GM19463 (cell line): ENCODE results near the gene UBAC2.

Experiments used
- ATAC-seq: cut with Tn5 transposase; IDR thresholded peaks from one replicate; pipeline ENCODE4 v1.9.1; 2021; ENCODE audit warnings: mild to moderate bottlenecking, moderate library complexity; ENCODE audit not compliant: unreplicated experiment

UBAC2 gene, protein sequence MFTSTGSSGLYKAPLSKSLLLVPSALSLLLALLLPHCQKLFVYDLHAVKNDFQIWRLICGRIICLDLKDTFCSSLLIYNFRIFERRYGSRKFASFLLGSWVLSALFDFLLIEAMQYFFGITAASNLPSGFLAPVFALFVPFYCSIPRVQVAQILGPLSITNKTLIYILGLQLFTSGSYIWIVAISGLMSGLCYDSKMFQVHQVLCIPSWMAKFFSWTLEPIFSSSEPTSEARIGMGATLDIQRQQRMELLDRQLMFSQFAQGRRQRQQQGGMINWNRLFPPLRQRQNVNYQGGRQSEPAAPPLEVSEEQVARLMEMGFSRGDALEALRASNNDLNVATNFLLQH

DNA sequence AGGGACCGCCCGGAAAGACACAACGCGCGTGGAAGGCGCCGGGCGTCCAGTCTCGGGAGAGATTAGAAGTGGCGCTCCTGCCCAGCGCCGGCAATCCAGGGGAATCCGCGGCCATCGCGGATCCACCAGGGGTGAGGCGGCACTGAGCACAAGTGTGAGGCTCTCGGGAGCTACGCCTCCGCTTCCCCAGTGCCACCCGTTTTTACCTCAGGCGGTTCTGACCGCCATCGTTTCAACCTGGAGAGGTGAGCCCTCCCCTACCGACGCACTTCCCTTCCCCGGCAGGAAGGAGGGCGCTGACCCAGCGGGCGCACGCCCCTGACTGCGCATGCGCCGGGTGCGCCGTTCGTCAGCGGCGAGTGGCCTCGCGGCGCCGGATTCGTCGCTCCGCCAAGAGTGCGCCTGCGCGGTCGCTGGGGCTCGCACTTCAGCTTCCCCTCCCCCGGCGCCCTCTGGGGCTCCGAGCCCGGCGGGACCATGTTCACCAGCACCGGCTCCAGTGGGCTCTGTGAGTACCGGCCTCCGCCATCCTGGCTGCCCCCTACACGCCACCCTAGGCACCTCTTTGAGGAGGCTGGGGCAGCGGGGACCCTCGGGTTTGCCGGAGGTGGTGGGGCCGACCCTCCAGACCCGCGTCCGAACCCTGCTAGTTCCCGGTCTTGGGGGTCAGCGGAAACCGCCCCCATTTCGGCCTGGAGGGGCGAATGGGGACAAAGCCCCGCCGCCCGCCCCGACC, at the start of gene UBAC2:
TSS of gene UBAC2 (plus strand) at position 423 of the 736 bp plus-strand sequence. CDS start at position 478, 55 bp downstream.
- ATAC-seq, result peak; percentile 79

DNA sequence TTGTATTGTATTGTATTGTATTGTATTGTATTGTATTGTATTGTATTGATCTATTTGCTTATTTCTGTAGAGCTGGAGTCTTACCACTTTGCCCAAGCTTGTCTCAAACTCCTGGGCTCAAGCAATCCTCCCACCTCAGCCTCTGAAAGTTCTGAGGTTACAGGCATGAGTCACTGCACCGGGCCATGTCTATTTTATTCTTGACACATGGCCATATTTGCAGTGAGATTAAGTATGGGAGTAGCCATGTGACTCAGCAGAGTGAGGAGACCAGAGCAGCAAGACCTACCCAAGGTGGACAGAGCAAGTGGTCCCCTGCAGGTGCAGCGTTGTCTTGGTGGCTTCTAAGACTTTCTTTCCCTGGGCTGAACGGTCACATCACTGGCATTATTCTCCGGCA, 49.1 kb upstream of the UBAC2 start:
- ATAC-seq, result peak; percentile 98

DNA sequence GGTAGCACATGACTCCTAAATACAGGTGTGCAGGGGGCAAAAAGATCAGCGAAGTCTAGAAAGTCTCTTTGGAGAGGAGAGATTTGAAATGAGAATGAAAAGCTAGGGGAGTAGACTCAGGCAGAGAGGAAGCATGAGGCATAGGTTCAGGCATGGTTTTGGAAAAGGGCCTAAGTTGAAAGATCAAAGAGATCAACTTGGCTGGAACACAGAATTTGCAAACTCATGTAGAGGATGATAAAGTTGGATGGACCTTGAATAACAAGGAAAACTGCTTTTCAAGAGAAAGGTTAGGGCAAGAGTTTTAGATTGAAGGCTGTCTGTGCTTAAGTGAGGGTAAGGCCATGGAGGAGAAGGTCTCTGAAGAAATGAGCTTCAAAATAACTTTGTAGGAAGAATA, 47.4 kb upstream of the UBAC2 start:
- no peak for ATAC-seq

DNA sequence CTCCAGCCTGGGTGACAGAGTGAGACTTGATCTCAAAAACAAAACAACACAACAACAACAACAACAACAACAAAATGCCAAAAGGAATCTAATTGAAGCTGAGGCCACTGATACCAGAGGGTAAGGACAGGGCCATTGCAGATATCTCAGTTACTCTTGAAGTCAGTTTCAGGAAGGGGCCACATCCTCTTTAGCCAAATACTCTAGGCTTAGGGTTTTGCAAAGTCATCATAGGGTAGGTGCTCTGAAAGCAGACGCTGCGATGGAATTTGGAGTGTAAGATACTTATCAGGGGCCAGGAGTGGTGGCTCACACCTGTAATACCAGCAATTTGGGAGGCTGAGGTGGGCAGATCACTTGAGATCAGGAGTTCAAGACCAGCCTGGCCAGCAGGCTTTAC, 46.6 kb upstream of the UBAC2 start:
- no peak for ATAC-seq

DNA sequence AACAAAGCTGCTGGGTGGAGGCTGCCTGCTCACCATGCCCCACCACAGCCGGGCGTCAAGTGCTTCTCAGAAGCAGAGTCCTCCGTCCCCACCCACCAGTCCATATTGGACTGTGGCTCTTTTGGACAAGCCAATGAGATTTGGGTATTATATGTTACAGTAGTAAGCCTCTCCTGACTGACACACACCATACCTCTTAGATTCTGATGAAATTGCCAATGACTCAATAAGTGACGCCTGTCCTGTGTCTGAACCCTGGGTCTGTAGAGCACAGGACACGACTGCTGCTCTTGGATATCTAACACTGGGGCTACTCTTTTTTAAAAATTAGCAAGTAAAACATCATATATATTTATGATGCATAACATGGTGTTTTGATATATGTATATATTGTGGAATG, 44.8 kb upstream of the UBAC2 start:
- ATAC-seq, result no peak

DNA sequence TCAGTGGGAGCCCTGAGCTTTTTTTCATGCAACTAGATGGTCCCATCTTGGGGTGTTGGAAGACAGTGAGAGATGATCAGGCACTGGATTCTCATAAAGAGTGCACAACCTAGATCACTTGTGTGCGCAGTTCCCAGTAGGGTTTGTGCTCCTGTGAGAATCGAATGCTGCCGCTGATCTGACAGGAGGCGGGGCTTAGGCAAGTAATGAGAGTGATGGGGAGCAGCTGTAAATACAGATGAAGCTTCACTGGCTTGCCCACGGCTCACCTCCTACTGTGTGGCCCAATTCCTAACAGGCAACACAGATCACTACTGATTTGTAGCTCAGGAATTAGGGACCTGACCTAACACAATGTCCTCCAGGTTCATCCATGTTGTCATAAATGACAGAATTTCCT, 43.6 kb upstream of the UBAC2 start:
- ATAC-seq, result no peak

DNA sequence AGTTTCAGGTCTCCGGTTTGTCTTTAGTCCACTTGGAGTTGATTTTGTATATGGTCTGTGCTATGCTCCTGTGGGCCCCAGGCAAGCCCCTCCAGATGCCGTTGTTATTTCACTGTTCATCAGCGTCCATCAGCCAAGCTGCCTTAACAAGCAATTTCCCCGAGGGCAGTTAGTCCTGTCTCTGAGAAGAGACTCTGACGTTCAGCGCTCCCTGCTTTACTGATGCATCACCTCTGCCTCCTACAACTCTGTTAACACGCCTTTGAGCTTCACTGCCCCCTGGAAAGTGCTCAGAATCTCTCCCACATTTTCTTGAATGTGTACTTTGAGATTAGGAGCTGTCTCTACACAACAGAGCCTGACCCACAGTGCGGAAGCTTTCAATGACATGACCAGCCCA, 41.8 kb upstream of the UBAC2 start:
- no peak for ATAC-seq

DNA sequence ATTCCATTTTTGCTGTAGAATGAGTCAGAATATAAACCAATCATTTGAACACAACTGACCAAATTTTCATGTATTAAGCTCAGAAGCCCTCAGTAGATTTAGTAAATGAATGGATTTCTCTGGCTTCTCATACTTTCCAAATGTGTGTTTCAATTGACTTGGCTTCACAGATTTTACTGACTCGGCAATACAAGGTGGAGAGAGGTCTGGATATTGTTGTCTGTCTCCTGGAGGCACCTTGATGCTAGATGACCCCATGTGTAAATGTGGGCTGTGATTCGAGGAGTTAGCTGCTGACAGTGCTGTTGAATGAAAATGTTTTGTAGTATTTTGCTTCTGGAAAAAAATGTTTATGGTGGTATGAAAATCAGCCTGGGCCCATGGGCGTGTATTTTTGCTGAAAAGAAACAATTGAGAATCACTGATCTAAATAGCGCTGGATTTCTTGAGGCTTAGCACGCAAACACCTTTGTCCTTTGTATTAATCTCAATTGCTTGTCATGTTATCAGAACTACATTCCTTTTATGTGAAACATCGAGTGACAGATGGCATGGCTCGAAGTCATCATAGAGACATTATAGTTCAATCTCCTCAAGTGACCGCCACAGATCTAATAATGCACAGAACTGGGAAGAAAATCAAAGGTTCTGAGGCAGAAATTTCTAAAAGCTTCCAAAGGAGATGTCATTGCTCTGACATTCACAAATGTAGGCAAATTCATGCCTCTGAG, 41.2 kb upstream of the UBAC2 start:
- ATAC-seq, result no peak

DNA sequence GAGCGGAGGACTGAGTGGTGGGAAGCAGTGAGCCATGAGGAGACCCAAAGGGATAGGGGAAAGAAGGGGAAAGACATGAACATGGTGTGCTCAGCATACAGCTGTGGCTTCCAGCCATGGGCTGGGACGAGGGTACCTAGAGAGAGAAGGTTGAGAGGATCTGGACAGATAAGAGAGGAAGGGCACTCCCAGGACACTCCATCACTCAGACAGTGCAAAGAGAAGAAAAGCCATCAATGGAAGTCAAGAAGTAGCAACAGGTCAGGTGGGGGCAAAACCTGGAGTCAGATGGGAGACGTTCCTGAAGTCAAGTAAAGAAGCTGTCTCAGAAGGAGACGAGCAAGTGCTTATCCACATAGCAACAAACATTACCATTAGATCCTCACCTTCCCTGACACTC, 40.2 kb upstream of the UBAC2 start:
- no peak for ATAC-seq

DNA sequence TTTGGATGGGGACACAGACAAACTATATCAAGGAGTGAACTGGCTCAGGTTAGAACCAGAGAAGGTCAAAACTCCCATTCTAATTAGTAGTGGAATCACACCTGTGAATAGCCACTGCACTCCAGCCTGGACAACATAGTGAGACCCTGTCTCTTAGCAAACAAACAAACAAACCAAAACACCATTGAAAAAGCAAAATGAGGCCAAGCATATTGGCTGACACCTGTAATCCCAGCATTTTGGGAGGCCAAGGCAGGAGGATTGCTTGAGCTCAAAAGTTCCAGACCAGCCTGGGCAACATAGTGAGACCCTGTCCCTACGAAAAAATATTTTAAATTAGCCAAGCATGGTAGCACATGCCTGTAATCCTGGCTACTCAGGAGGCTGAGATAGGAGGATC, 39.1 kb upstream of the UBAC2 start:
- no peak for ATAC-seq

DNA sequence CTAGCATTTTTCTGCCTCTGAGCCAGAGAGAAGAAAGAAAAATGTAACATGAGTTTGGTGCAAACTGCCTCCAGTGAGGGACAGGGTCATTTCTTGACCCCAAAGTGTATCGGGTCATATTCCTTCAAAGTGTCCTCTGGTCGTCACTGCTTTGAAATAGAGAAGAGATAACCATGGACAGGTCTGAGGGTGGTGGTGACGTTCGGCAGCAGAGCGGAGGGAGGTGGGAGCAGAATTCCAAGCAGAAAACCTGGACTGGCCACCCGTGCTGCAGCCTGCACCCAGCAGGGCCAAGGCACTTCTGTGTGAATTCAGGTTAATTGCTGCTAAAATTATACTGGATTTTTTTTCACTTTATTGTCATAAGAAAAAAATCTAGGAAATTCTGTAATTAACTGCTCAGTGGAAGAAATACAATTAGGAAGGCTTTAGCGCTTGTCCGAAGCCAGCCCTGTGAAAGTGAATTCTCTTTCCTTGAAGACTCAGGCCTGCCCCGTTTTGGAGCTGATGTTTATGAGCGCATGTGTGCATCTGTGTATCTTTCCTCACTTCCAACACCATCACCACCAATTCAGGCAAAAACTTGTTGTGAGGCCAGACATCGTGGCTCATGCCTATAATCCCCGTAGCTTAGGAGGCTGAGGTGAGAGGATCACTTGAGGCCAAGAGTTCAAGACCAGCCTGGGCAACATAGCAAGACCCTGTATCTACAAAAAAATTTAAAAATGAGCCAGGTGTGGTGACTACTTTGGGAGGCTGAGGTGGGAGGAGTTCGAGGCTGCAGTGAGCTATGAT, 37.9 kb upstream of the UBAC2 start:
- ATAC-seq, result no peak

DNA sequence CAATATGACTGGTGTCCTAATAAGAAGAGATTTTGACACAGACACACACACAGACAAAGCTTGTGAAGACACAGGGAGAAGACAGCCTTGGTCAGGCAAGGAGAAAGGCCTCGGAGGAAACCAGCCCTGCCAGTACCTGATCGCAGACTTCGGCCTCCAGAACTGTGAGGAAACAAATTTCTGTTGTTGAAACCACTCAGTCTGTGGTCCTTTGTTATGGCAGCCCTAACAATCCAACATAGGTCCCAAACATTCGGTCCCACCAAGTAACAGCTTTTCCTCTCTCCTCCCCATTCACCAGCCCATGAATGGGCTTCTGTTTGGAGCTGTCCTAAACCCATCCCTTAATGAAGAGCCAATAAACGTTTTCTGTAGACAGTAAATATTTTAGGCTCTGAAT, 36.4 kb upstream of the UBAC2 start:
- ATAC-seq, result no peak

DNA sequence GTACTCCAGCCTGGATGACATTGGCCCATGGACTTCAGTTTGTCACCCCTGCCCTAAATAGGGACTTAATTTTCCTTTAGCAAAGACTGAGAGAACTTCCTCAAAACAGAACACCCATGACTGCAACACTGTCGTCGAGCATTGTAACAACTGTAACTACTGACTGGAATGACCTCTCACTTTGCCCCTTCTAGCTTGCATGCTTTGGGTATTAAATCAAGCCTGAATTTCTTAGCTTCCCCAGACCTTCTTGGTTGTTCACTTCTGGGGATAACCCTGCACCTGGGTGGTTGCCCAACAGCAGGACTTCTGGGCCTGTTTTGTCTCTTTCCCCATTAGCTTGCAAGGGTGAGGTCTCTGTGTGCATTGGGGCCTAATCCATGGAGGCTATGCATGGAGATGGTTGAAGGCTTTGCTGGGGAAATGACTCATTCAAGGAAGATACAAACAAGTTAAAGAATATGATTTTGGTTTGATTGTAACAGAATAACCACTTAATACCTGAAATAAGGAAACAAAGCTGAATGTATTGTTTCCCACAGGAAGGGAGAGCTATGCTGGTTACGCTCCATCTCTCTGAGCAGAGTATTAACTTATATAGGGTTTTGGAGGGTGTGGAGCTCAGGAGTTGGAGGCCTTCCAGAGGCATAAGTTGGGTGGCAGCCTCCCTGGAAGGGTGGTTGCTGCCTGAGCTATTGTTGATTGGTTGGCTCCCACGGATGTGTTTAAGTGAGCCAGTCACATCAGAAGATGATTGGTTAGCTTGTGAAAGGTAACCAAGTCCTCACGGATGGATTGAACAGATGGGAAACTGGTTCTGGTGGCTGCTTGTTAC, 34.7 kb upstream of the UBAC2 start:
- no peak for ATAC-seq

DNA sequence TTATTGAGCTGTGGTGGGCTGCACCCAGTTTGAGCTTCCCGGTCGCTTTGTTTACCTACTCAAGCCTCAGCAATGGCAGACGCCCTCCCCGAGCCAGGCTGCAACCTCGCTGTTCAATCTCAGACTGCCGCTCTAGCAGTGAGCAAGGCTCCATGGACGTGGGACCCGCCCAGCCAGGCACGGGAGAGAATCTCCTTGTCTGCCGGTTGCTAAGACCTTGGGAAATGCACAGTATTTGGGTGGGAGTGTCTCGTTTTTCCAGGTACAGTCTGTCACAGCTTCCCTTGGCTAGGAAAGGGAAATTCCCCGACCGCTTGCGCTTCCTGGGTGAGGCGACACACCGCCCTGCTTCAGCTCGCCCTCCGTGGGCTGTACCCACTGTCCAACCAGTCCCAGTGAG, 27.7 kb upstream of the UBAC2 start:
- ATAC-seq, result no peak

DNA sequence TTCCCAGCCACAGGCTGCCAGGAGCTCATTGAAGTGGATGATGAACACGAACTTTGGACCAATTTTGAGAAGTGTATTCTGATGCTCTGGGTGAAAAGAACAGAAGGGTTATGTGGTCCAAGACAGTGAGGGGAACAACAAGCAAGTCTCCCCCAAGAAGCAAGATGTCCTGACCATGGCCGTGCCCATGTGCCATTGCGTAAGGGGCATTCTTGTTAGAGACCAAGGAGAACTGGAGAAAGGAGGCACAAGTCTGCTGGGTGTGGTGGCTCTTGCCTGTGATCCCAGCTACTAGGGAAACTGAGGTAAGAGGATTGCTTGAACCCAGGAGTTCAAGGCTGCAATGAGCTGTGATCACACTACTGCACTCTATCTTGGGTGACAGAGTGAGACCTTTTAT, 27.0 kb upstream of the UBAC2 start:
- no peak for ATAC-seq

DNA sequence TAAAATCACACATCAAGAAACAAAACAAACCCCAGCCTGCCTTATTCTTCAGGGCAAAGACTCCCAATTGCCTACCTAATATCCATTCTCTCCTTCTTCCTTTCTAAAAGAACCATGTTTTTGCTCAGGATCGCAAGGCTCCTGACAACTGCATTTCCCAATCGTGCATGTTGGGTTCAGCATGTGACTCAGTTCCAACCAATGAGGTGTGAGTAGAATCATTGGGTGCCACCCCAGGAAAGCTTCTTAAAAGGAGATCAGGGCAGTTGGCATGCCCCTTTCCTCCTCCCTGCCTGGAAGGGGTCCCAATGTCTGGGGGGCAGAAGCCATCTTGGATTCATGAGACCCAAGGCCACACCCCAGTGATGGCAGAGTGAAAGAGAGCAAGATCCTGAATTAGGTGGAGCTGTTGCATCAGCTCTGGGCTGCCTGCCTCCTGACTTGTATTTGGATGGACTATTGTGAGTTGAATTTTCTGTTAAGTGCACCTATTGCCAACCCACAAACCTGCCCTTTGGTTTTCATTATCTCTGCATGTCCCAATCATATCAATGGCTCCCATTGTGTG, 26.0 kb upstream of the UBAC2 start:
- no peak for ATAC-seq

DNA sequence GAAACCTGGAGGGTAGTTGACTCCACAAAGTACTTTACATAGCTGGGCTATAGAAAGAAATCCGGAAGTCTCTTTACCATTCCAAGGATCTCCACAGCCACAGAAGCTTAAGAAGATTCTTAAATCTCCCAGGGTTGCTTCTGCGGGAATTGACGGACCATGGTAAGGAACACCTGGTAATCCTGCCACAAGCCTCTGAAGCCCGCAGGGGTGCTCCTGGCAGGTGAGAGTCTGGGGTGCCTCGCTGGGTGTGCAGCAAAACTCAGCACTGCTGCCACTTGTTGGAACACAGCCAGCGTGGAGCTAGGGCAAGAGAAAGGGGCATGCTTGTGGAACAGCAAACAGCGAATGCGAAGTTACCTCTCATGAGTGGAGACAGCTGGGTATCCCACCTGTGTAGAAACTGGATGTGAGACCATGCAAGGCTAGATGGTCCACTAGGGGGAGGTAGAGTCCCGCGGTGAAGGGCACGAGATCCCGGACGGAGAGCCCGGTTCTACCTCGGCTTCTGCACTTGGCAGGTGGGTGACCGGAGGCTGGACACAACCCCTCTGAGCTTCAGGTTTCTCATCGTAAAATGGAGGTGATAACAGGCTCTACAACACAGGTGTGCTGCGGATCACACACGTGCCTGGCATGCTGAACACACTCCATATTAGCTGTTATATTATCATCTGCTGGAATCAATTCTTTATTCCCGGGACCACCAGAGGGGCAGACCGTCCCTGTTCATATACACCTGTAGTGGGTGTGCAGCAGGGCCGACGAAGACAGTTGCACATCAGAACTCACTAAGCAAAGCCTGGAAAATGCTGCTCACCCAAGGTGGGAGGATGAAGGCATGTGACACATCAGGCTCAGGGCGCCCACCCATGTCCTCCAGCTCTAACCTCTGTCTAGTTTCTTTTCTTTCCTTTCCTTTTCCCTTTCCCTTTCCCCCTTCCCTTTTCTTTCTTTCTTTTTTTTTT, 24.1 kb upstream of the UBAC2 start:
- peak; percentile 90 for ATAC-seq

DNA sequence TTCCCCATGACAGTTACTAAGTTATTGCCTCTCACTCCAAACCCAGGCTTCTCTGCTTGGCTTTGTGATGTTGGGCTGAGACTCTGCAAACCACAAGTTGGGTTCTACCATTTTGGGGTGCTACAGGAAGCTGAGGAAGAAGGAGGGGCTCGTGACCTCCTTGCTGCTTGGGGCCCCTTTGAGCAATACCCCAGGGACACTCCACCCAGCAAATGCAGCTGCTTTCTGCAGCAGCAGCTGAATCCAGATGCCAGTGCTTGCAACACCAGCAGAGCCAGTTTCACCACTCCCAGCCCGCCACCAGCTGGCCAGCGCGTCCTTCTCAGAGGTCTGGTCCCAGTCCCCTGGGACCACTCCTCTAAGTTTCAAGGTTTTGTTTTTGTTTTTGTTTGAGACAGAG, 22.0 kb upstream of the UBAC2 start:
- ATAC-seq, result no peak

DNA sequence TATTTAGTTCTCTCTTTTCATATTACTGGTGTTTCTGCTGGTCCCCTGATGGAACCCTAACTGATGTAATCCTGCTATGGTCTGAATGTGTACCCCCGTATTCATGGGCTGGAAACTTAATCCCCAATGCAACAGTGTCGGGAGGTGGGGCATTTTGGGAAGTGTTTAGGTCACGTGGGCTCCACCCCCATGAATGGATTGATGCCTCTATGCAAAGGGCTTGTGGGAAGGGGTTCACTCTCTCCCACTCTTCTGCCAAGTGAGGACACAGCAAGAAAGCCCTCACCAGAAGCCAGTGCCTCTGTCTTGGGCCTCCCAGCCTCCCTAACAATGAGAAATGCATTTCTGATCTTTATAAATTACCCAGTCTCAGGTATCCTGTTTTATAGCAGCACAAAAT, 21.2 kb upstream of the UBAC2 start:
- ATAC-seq, result no peak
